ENCODE results near the gene ZNF608.

Gene ZNF608

GRCh38 chr5:124714910-124715309 lies 31.5 kb downstream of the ZNF608 start:
- no peak for DNase-seq

- DNase-seq = no peak
These were observed 32.8 kb downstream of the ZNF608 start for GRCh38 chr5:124713595-124713994.

- no peak for DNase-seq
These were observed 33.6 kb downstream of the ZNF608 start for GRCh38 chr5:124712731-124713305.

GRCh38 chr5:124708086-124708485 lies 38.4 kb downstream of the ZNF608 start:
- no peak for DNase-seq

- DNase-seq = no peak
These were observed 38.9 kb downstream of the ZNF608 start for GRCh38 chr5:124707520-124707919.

- DNase-seq = no peak
These were observed 39.6 kb downstream of the ZNF608 start for GRCh38 chr5:124706729-124707361.

GRCh38 chr5:124706051-124706450 lies 40.4 kb downstream of the ZNF608 start:
- DNase-seq = no peak

- no peak for DNase-seq
These were observed 40.9 kb downstream of the ZNF608 start for GRCh38 chr5:124705577-124705976.

GRCh38 chr5:124704594-124705284 lies 41.7 kb downstream of the ZNF608 start:
- DNase-seq = no peak

GRCh38 chr5:124703995-124704394 lies 42.4 kb downstream of the ZNF608 start:
- DNase-seq = no peak

- no peak for DNase-seq
These were observed 43.9 kb downstream of the ZNF608 start for GRCh38 chr5:124702525-124702924.

- DNase-seq = no peak
These were observed 44.5 kb downstream of the ZNF608 start for GRCh38 chr5:124701873-124702425.

GRCh38 chr5:124701016-124701415 lies 45.4 kb downstream of the ZNF608 start:
- no peak for DNase-seq

GRCh38 chr5:124700333-124700732 lies 46.1 kb downstream of the ZNF608 start:
- DNase-seq = no peak

- DNase-seq = no peak
These were observed 47.7 kb downstream of the ZNF608 start for GRCh38 chr5:124698770-124699169.

- no peak for DNase-seq
These were observed 48.4 kb downstream of the ZNF608 start for GRCh38 chr5:124697933-124698591.

- DNase-seq = no peak
These were observed 48.9 kb downstream of the ZNF608 start for GRCh38 chr5:124697501-124697900.

GRCh38 chr5:124696898-124697297 lies 49.5 kb downstream of the ZNF608 start:
- no peak for DNase-seq

Measured in stimulated activated CD4-positive, alpha-beta T cell treated with anti-CD3 and anti-CD28 coated beads, Interleukin-4, amount 100 ng/mL, for 1 hour (primary cell).